Stomach smooth muscle (tissue), 2 donors: ENCODE measurements around the gene TUFM.

Source experiments
- H3K27ac ChIP-seq: one replicate; pipeline ENCODE4 v1.7.0; 2013; ENCODE audit warnings: mild to moderate bottlenecking, low read length, inconsistent platforms
- H3K27me3 ChIP-seq, 2 donors: one replicate each; pipeline ENCODE4 v1.7.0; 2013; ENCODE audit warnings: low read length in 2 of 2; ENCODE audit not compliant: insufficient read depth in 2 of 2, control insufficient read depth in 1 of 2
- H3K36me3 ChIP-seq, 2 donors: one replicate each; pipeline ENCODE4 v1.7.0; 2013; ENCODE audit warnings: low read length in 2 of 2; ENCODE audit not compliant: control insufficient read depth in 2 of 2, insufficient read depth in 2 of 2
- H3K4me1 ChIP-seq: one replicate; pipeline ENCODE4 v1.7.0; 2013; ENCODE audit warnings: low read length; ENCODE audit not compliant: control insufficient read depth, insufficient read depth
- H3K4me3 ChIP-seq, 2 donors: one replicate each; pipeline ENCODE4 v1.7.0; 2013; ENCODE audit warnings: low read length in 2 of 2
- H3K9ac ChIP-seq, 2 donors: one replicate each; pipeline ENCODE4 v1.7.0; 2013; ENCODE audit warnings: low read length in 2 of 2, mild to moderate bottlenecking in 1 of 2
- H3K9me3 ChIP-seq, 2 donors: one replicate each; pipeline ENCODE4 v1.7.0; 2013; ENCODE audit warnings: low read length in 2 of 2; ENCODE audit not compliant: control insufficient read depth in 2 of 2
- donor health status: healthy.
- donor health status: Pancreatic carcinoma.

The TUFM gene

GRCh38 chr16:28837672-28838557 lies 8.2 kb downstream of the TUFM start:
- H3K4me1 ChIP-seq: no peaks in the 10 kb centered on the region
- no peak overlapping the region for H3K4me3 ChIP-seq
- H3K27ac ChIP-seq: no peak overlapping the region
- no peaks in the 10 kb centered on the region for H3K27me3 ChIP-seq
- H3K36me3 ChIP-seq: peaks cover 40 to 53% of the 10 kb centered on the region in 2 donors
- H3K9ac ChIP-seq: no peak overlapping the region
- no peaks in the 10 kb centered on the region for H3K9me3 ChIP-seq

DNA sequence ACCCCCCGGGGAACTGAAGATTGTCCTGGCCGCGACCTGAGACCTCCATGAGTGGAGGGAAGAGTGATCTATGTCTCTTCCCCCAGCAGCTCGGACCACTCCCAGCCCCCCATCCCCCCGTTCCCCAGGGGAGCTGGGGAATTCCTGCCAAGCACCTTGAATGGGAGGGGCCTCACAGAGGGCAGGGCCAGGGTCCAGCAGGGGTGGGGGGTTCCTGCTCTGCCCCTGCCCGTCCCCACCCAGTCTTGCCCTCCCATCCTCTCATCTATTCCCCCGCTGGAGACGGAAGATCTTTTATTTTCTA lies 9.4 kb downstream of the TUFM start:
- H3K27me3 ChIP-seq: no peaks in the 10 kb centered on the region
- H3K4me3 ChIP-seq: no peak overlapping the region
- no peak overlapping the region for H3K27ac ChIP-seq
- no peaks in the 10 kb centered on the region for H3K9me3 ChIP-seq
- H3K4me1 ChIP-seq: no peaks in the 10 kb centered on the region
- H3K9ac ChIP-seq: no peak overlapping the region
- H3K36me3 ChIP-seq: peaks cover 43 to 52% of the 10 kb centered on the region in 2 donors

DNA sequence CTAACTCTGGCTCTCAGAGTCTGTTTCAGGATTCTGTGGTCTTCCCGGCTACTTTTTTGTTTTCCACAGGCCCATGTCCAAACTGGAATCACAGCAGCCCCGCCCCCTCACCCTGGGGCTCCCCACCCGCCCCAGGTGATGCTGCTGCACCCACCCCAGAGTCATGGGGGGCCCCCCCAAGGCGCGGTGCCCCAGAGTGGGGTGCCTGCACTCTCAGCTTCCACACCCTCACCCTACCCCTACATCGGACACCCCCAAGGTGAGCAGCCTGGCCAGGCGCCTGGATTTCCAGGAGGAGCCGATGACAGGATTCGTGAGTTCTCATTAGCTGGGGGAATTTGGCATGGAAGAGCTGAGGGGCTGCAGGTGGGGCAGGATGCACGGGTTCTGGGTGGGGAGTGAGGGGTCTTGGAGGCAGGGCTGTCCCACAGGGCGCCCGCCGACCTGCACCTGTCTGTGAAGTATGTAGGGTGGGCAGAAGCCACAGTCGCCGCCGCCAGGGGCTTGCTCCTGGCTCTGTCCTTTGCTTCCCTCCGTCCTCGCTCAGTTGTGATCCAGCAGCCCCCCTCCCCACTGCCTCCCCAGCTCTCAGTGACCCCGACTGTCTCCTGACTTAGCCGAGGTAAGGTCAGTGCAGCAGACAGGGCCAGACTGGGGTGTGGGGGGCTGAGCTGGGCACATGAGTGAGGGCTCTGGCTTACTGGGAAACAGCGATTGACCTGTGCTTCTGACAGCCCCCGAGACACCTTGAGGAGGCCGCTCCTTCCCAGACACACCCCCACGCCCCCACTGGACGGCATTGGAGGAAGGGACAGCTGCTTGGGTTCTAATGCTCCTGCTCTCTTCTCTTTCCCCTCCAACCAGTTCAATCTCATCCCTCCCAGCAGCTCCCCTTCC lies 10.0 kb downstream of the TUFM start:
- Histone ChIP-seq H3K9ac (no peak overlapping the region), H3K4me3 (no peak overlapping the region), H3K4me1 (no peaks in the 10 kb centered on the region), H3K27ac (no peak overlapping the region), H3K9me3 (no peaks in the 10 kb centered on the region), H3K27me3 (no peaks in the 10 kb centered on the region), H3K36me3 (peaks cover 48 to 57% of the 10 kb centered on the region in 2 donors)

DNA sequence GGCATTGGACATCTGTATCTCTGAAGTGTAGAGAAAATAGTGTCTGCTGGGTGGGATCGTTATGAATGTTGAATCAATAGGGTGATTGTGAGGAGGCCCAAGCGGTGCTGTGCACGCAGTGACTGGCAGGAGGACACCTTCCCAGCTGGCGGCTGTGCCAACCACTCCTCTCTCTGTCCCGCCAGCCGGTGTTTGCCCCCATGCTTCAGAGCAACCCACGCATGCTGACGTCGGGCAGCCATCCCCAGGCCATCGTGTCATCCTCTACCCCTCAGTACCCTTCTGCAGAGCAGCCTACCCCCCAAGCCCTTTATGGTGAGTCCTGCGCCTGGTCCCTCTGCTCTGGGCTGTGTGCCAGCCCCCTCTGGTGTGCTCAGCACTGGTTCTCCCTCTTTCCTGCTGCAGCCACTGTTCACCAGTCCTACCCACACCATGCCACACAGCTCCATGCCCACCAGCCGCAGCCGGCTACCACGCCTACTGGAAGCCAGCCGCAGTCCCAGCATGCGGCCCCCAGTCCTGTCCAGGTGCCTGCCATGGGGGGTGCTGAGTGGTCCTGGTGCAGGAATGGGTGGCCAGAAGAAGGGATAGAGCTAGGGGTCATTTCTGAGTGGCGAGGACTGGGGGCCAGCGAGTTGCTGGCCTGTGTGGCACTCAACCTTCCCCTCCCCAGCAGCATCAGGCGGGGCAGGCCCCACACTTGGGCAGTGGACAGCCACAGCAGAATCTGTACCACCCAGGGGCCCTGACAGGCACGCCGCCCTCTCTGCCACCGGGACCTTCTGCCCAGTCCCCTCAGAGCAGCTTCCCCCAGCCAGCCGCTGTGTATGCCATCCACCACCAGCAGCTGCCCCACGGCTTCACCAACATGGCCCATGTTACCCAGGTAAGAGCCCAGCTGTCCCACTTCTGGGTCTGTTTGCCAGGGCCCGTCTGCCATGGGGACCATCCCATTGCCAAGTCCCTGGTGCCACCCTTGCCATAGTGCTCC lies 11.0 kb downstream of the TUFM start:
- Histone ChIP-seq H3K9me3 (no peaks in the 10 kb centered on the region), H3K4me1 (no peaks in the 10 kb centered on the region), H3K9ac (no peak overlapping the region), H3K27ac (no peak overlapping the region), H3K36me3 (peaks cover 57 to 67% of the 10 kb centered on the region in 2 donors), H3K27me3 (no peaks in the 10 kb centered on the region), H3K4me3 (no peak overlapping the region)

- Histone ChIP-seq H3K27me3 (no peaks in the 10 kb centered on the region), H3K9me3 (no peaks in the 10 kb centered on the region), H3K4me1 (no peaks in the 10 kb centered on the region), H3K9ac (no peak overlapping the region), H3K27ac (no peak overlapping the region), H3K4me3 (no peak overlapping the region), H3K36me3 (peaks cover 65 to 74% of the 10 kb centered on the region in 2 donors)
Observed at GRCh38 chr16:28834349-28834748, 11.8 kb downstream of the TUFM start.

- Histone ChIP-seq H3K36me3 (peaks cover 84% of the 10 kb centered on the region in 2 donors), H3K4me1 (peaks cover 9% of the 10 kb centered on the region), H3K4me3 (no peak overlapping the region), H3K9me3 (no peaks in the 10 kb centered on the region), H3K27ac (no peak overlapping the region), H3K27me3 (no peaks in the 10 kb centered on the region), H3K9ac (no peak overlapping the region)
Observed at GRCh38 chr16:28830531-28830930, 15.6 kb downstream of the TUFM start.

GRCh38 chr16:28829747-28830146 lies 16.4 kb downstream of the TUFM start:
- no peak overlapping the region for H3K4me3 ChIP-seq

GRCh38 chr16:28826141-28826540 lies 20.0 kb downstream of the TUFM start:
- Histone ChIP-seq H3K4me1 (peaks cover 26% of the 10 kb centered on the region), H3K9ac (peak overlapping the region in 1 of 2 donors; percentile 42)

More at GRCh38 chr16:28829747-28830146, 16.4 kb downstream of the TUFM start:
- Histone ChIP-seq H3K27ac (no peak overlapping the region), H3K9me3 (no peaks in the 10 kb centered on the region), H3K27me3 (no peaks in the 10 kb centered on the region), H3K36me3 (peaks cover 76 to 77% of the 10 kb centered on the region in 2 donors), H3K9ac (no peak overlapping the region), H3K4me1 (peaks cover 17% of the 10 kb centered on the region)

GRCh38 chr16:28824717-28824973 lies 21.5 kb downstream of the TUFM start:
- H3K4me1 ChIP-seq: peaks cover 26% of the 10 kb centered on the region
- peak overlapping the region; percentile 84 to 95 for H3K4me3 ChIP-seq
- no peaks in the 10 kb centered on the region for H3K27me3 ChIP-seq
- peak overlapping the region; percentile 95 for H3K27ac ChIP-seq
- no peaks in the 10 kb centered on the region for H3K9me3 ChIP-seq
- peak overlapping the region; percentile 87 to 94 for H3K9ac ChIP-seq
- H3K36me3 ChIP-seq: peaks cover 27 to 30% of the 10 kb centered on the region in 2 donors

More at GRCh38 chr16:28826141-28826540, 20.0 kb downstream of the TUFM start:
- Histone ChIP-seq H3K27ac (no peak overlapping the region), H3K9me3 (no peaks in the 10 kb centered on the region), H3K36me3 (peaks cover 41 to 44% of the 10 kb centered on the region in 2 donors), H3K4me3 (no peak overlapping the region), H3K27me3 (no peaks in the 10 kb centered on the region)
